DMS114 treated with DMSO at 0.1 percent for 48 hours (cell line): ENCODE data around the gene TCF7L2.

ENCODE experiments used
- DNase-seq: peaks from one replicate; lab custom pipeline; 2025; ENCODE audit not compliant: unreplicated experiment; lab: John Stamatoyannopoulos, UW

TCF7L2 gene

GRCh38 chr10:113020838-113021237, 70.8 kb downstream of the TCF7L2 start:
- DNase-seq: no peak

- DNase-seq: no peak
Observed at GRCh38 chr10:113021268-113022040, 71.4 kb downstream of the TCF7L2 start.

GRCh38 chr10:113022265-113022664, 72.2 kb downstream of the TCF7L2 start:
- no peak for DNase-seq

- DNase-seq: no peak
Observed at GRCh38 chr10:113023017-113023416, 73.0 kb downstream of the TCF7L2 start.

- DNase-seq: no peak
Observed at GRCh38 chr10:113024930-113025329, 74.9 kb downstream of the TCF7L2 start.

- no peak for DNase-seq
Observed at GRCh38 chr10:113025487-113025886, 75.4 kb downstream of the TCF7L2 start.

GRCh38 chr10:113026679-113027078, 76.6 kb downstream of the TCF7L2 start:
- no peak for DNase-seq

- no peak for DNase-seq
Observed at GRCh38 chr10:113027230-113027573, 77.2 kb downstream of the TCF7L2 start.

- no peak for DNase-seq
Observed at GRCh38 chr10:113027574-113028455, 77.8 kb downstream of the TCF7L2 start.

- DNase-seq: no peak
Observed at GRCh38 chr10:113028456-113029440, 78.7 kb downstream of the TCF7L2 start.

- DNase-seq: no peak
Observed at GRCh38 chr10:113030453-113030852, 80.4 kb downstream of the TCF7L2 start.

GRCh38 chr10:113031147-113031546, 81.1 kb downstream of the TCF7L2 start:
- no peak for DNase-seq

GRCh38 chr10:113033991-113034390, 83.9 kb downstream of the TCF7L2 start:
- no peak for DNase-seq

GRCh38 chr10:113035732-113036312, 85.8 kb downstream of the TCF7L2 start:
- DNase-seq: no peak

GRCh38 chr10:113036619-113037018, 86.6 kb downstream of the TCF7L2 start:
- DNase-seq: no peak

- no peak for DNase-seq
Observed at GRCh38 chr10:113037218-113037617, 87.2 kb downstream of the TCF7L2 start.

- no peak for DNase-seq
Observed at GRCh38 chr10:113038183-113038582, 88.1 kb downstream of the TCF7L2 start.

GRCh38 chr10:113038985-113039384, 88.9 kb downstream of the TCF7L2 start:
- DNase-seq: no peak

GRCh38 chr10:113041324-113041723, 91.3 kb downstream of the TCF7L2 start:
- no peak for DNase-seq

GRCh38 chr10:113041841-113042750, 92.0 kb downstream of the TCF7L2 start:
- no peak for DNase-seq
